SK-N-SH treated with all-trans-retinoic acid at 6 μM for 48 hours (cell line): ENCODE results near the gene FAM89B.

ENCODE experiments used
- ATAC-seq: fragments of 200-7000 bp; cut with Tn5 transposase; 3 replicates; pipeline ENCODE4 v1.9.1; 2020; ENCODE audit warnings: mild to moderate bottlenecking, moderate library complexity
- ARNTL ChIP-seq: fragments of 450-650 bp; formaldehyde crosslinking; IDR thresholded peaks from 2 replicates; pipeline ENCODE4 v1.5.0; 2020; ENCODE audit warnings: low read depth, mild to moderate bottlenecking, moderate library complexity, borderline replicate concordance
- BACH2 ChIP-seq: fragments of 250-450 bp; sonication (Bioruptor Pico); IDR thresholded peaks from 2 replicates; pipeline ENCODE4 v1.9.0; 2021; ENCODE audit warnings: mild to moderate bottlenecking, borderline replicate concordance
- CREB5 ChIP-seq: fragments of 250-450 bp; sonication (Bioruptor Pico); IDR thresholded peaks from 2 replicates; pipeline ENCODE4 v1.5.1; 2020; ENCODE audit warnings: low read depth, mild to moderate bottlenecking, moderate library complexity
- CSRNP3 ChIP-seq: fragments of 250-450 bp; sonication (Bioruptor Pico); IDR thresholded peaks from 2 replicates; pipeline ENCODE4 v1.5.1; 2021; ENCODE audit warnings: mild to moderate bottlenecking, moderate library complexity
- ESRRG ChIP-seq: fragments of 250-450 bp; sonication (Bioruptor Pico); IDR thresholded peaks from 2 replicates; pipeline ENCODE4 v1.6.1; 2021; ENCODE audit warnings: mild to moderate bottlenecking
- ISL1 ChIP-seq: fragments of 250-450 bp; sonication (Bioruptor Pico); IDR thresholded peaks from 2 replicates; pipeline ENCODE4 v2.1.2; 2022; ENCODE audit warnings: mild to moderate bottlenecking, moderate library complexity
- OSR1 ChIP-seq: fragments of 250-450 bp; sonication (Bioruptor Pico); IDR thresholded peaks from 2 replicates; pipeline ENCODE4 v1.8.0; 2022; ENCODE audit warnings: moderate library complexity, mild to moderate bottlenecking, inconsistent platforms
- PATZ1 ChIP-seq: fragments of 250-450 bp; sonication (Bioruptor Pico); IDR thresholded peaks from 2 replicates; pipeline ENCODE4 v1.8.0; 2020; ENCODE audit warnings: mild to moderate bottlenecking, moderate library complexity, borderline replicate concordance
- POU6F1 ChIP-seq: fragments of 250-450 bp; sonication (Bioruptor Pico); IDR thresholded peaks from 2 replicates; pipeline ENCODE4 v1.8.0; 2021; ENCODE audit warnings: low read depth, mild to moderate bottlenecking, moderate library complexity, borderline replicate concordance
- PPARA ChIP-seq: fragments of 250-450 bp; sonication (Bioruptor Pico); IDR thresholded peaks from 2 replicates; pipeline ENCODE4 v1.5.0; 2020; ENCODE audit warnings: mild to moderate bottlenecking, borderline replicate concordance
- RARB ChIP-seq: fragments of 250-450 bp; sonication (Bioruptor Pico); IDR thresholded peaks from 2 replicates; pipeline ENCODE4 v1.8.0; 2021; ENCODE audit warnings: mild to moderate bottlenecking, moderate library complexity
- TOX ChIP-seq: fragments of 250-450 bp; sonication (Bioruptor Pico); IDR thresholded peaks from 2 replicates; pipeline ENCODE4 v1.8.0; 2021; ENCODE audit warnings: mild to moderate bottlenecking, moderate library complexity, borderline replicate concordance
- TSHZ2 ChIP-seq: fragments of 250-450 bp; sonication (Bioruptor Pico); IDR thresholded peaks from 2 replicates; pipeline ENCODE4 v1.5.0; 2020; ENCODE audit warnings: mild to moderate bottlenecking, moderate library complexity
- ZC3H10 ChIP-seq: fragments of 250-450 bp; sonication (Bioruptor Pico); IDR thresholded peaks from 2 replicates; pipeline ENCODE4 v1.5.1; 2021; ENCODE audit warnings: mild to moderate bottlenecking, moderate library complexity
- ZFP3 ChIP-seq: fragments of 250-450 bp; sonication (Bioruptor Pico); IDR thresholded peaks from 2 replicates; pipeline ENCODE4 v1.5.0; 2020; ENCODE audit warnings: mild to moderate bottlenecking, moderate library complexity
- ZFP30 ChIP-seq: fragments of 450-650 bp; formaldehyde crosslinking; IDR thresholded peaks from 2 replicates; pipeline ENCODE4 v1.5.0; 2022; ENCODE audit warnings: mild to moderate bottlenecking, moderate library complexity
- ZNF565 ChIP-seq: fragments of 450-650 bp; formaldehyde crosslinking; conservative IDR thresholded peaks from 2 replicates; pipeline ENCODE4 v1.5.0; 2020; ENCODE audit warnings: low read depth, mild to moderate bottlenecking, moderate library complexity
- ZNF70 ChIP-seq: fragments of 450-650 bp; formaldehyde crosslinking; IDR thresholded peaks from 2 replicates; pipeline ENCODE4 v1.5.0; 2020; ENCODE audit warnings: mild to moderate bottlenecking, moderate library complexity

FAM89B gene

GRCh38 chr11:65537296-65537597, 35.1 kb upstream of the FAM89B start:
- no peak for ATAC-seq
- no peak for TF ChIP-seq POU6F1 (CRISPR knock-in tag)
- no peak for TF ChIP-seq TOX (CRISPR knock-in tag)
- no peak for TF ChIP-seq PPARA (CRISPR knock-in tag)
- no peak for TF ChIP-seq BACH2 (CRISPR knock-in tag)
- no peak for TF ChIP-seq ZC3H10 (CRISPR knock-in tag)
- TF ChIP-seq ISL1 (CRISPR knock-in tag): no peak
- no peak for TF ChIP-seq ZNF565 (CRISPR knock-in tag)
- no peak for TF ChIP-seq CSRNP3 (CRISPR knock-in tag)
- no peak for TF ChIP-seq ARNTL (CRISPR knock-in tag)
- no peak for TF ChIP-seq ZFP30 (CRISPR knock-in tag)
- TF ChIP-seq RARB (CRISPR knock-in tag): no peak

GRCh38 chr11:65537620-65538231, 34.6 kb upstream of the FAM89B start:
- TF ChIP-seq ZC3H10 (CRISPR knock-in tag) (no peak), BACH2 (CRISPR knock-in tag) (no peak), PATZ1 (no peak), ESRRG (CRISPR knock-in tag) (no peak), OSR1 (CRISPR knock-in tag) (no peak), POU6F1 (CRISPR knock-in tag) (no peak), ISL1 (CRISPR knock-in tag) (no peak), ZFP3 (CRISPR knock-in tag) (no peak), ARNTL (CRISPR knock-in tag) (no peak), PPARA (CRISPR knock-in tag) (no peak), ZNF70 (CRISPR knock-in tag) (no peak), TSHZ2 (CRISPR knock-in tag) (no peak), RARB (CRISPR knock-in tag) (no peak), CSRNP3 (CRISPR knock-in tag) (no peak), CREB5 (CRISPR knock-in tag) (no peak)
- no peak for ATAC-seq
